GM18520 (cell line): ENCODE measurements around the gene MORN1.
"Not testable (repeated sequence)": the region's sequence is repeated elsewhere in the genome, so short reads cannot be mapped to it uniquely, and the experiment has no call there.

Source experiments
- ATAC-seq: cut with Tn5 transposase; IDR thresholded peaks from one replicate; pipeline ENCODE4 v1.9.1; 2021; ENCODE audit not compliant: unreplicated experiment

Gene MORN1

GRCh38 chr1:2297246-2298011 lies 93.9 kb downstream of the MORN1 start:
- ATAC-seq: no peak

DNA sequence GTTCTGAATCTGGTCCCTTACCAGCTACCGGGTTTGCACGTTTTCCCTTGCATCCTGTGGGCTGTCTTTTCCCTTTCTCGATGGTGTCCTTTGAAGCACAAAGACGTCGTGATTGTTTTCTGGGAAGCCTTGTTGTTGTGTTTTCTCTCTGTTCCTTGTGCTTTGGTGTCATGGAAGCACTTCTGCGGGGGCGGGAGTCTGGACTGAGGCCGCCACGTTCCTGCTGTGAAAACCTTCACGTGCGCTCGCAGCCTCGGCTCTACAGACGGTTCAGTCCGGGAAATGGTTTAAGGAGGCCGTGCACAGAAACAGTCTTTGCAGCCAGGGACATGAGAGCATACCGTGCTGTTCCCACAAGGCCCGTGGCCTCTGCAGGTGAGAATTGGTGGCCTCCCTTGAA lies 94.7 kb downstream of the MORN1 start:
- ATAC-seq: no peak

DNA sequence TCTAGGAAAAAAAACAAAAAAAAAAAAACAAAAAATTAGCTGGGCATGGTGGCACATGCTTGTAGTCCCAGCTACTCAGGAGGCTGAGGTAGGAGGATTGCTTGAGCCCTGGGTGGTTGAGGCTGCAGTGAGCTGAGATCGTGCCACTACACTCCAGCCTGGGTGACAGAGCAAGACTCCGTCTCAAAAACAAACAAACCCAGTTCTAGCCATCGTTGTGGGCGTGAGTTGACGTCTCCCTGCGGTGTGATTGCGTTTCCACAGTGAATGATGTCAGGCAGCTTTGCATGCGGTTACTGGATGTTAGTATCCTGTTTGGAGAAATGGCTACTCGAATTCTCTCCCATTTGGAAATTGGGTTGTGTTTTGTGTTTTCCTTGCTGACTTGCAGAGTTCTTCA lies 95.1 kb downstream of the MORN1 start:
- not testable (repeated sequence) for ATAC-seq

- no peak for ATAC-seq
Observed at GRCh38 chr1:2295526-2295925, 95.8 kb downstream of the MORN1 start.

- ATAC-seq: no peak
Observed at GRCh38 chr1:2294725-2295078, 96.7 kb downstream of the MORN1 start.

DNA sequence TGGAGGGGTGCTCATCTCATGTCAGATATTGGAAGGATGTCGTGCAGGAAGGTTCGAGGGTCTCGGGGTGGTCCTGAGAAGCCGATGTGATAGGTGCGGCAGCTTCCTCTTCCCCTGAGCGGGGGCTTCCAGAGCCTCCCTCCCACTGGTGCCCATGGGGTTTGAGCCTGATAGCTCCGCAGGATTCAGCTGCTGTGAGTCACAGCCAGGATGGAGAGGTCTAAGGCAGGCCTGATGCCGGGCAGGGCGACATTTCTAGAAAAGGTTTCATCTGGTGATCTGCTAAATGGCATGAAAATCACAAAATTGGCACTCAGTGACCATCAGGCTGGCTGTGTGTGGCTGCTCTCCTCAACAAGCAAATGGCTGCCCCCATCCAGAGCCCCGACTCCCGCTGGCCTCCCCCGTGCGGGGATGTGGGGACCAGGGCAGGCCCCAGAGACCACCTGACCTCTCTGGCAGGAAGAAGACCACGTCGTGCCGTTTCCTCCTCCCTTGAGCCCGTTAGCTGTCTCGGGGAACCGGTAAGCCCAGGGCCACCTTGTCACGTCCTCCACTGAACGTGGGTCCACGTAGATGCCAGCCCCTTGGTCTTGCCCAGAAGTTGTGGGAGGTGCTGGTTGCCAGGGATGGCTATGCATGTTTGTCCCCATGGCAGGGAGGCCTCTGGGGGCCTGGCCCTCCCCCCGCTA lies 97.2 kb downstream of the MORN1 start:
- no peak for ATAC-seq

- no peak for ATAC-seq
Observed at GRCh38 chr1:2292725-2293450, 98.5 kb downstream of the MORN1 start.

DNA sequence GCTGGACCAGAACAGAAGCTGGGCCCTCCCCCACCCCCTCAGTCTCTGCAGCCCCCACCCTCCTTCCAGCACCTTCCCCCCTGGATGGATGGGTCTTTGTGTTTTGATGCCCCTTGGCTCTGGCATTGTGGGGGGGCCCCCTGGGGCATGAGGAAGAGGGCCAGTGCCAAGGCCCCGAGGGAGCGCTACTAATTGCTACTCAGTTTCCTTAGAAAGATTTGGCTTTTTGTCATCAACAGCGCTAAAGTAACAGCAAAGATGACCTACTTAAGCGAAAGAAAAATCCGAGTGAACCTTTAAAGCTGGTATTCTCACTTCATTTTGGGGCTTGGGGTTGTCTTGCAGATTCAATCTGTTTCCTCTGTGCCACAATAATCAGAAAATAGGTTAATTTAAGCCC lies 99.8 kb downstream of the MORN1 start:
- no peak for ATAC-seq

- no peak for ATAC-seq
Observed at GRCh38 chr1:2290595-2291510, 100.5 kb downstream of the MORN1 start.

DNA sequence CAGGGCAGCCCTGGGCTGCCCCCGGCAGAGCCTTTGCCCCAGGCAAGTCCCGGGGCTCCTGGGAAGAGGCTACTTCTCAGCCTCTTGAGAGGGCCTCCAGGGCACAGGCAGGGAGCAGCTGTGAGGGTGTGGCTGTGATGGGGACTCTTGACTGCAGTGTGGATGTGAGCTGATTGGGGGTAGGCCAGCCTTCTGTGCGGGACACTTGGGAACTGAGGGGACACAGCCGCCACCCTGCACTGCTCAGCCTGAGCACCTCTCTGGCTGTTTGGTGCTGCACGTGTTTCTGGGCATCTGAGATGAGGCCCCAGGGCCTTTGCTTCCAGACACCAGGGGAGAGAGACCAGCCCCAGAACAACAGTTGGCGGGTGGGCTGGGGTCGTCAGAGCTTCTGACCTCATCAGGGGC lies 101.2 kb downstream of the MORN1 start:
- ATAC-seq: no peak

DNA sequence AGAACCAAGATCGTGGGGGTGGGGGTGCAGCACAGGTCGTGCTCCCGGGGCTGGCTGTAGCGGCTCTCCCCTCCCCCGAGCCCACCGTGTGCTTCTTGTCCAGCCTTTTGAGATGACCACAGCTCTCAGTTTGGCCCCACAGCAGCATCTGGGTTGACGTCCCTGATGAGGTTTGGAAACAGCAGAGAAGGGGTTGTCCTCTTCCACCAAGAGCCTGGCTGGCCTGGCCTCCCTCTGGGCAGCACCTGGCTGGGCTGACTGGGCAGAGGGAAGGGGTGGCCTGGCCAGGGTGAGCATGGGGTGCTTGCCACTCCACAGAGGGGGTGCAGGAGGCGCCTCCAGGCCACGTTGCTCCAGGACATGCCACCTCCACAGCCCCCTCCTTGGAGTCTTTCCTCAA lies 101.7 kb downstream of the MORN1 start:
- ATAC-seq: no peak

DNA sequence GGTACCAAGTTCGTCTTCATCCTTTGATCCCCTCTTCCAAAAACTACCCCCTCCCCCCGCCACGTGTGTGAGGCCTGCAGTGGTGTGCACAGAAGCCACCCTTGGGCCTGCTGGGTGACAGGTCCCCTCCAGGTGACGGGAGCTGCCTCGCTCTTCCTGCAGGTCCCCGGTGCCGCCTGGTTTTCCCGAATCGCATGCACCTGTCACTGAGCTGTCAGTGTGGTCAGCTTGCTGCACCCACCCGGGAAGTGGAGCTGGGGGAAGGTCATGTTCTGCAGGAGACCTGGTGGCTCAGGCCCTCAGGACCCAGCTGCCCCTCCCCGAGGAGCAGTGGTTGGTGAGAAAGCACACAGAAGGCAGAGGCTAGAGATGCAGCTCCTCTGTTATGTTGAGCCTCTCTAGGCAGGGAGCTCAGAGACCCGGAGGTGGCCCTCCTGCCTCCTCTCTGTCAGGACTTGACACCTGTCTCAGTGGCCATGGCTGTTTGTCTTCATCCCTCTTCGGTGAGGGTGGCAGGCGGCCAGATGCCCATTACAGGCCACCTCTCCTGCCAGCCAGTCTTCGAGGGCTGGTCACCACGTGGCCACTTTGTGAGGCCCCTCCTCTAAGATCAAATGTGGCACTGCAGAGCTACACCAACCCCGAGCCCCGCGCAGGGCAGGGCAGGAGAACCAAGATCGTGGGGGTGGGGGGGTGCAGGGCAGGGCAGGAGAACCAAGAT lies 102.4 kb downstream of the MORN1 start:
- no peak for ATAC-seq

GRCh38 chr1:2288311-2288710 lies 103.0 kb downstream of the MORN1 start:
- no peak for ATAC-seq

- no peak for ATAC-seq
Observed at GRCh38 chr1:2287649-2288048, 103.7 kb downstream of the MORN1 start.

DNA sequence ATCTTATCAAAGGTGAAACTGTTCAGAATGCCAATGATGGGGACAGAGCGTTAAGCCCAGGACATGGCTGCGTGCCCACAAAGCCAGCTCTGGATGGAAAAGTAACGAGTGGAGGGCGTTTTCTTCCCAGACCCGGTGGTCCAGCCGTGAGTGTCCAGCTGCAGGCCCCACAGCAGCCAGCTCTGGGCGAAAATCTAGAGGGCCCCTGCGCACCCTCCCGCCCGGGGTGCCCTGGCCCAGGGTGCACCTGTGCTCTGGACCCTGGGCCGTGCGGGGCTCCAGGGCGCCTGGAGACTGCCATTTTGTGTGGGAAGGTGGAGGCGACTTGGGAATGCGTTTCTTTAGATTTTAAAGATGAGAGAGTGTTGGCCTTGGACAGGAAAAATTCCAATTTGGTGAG lies 104.4 kb downstream of the MORN1 start:
- no peak for ATAC-seq

DNA sequence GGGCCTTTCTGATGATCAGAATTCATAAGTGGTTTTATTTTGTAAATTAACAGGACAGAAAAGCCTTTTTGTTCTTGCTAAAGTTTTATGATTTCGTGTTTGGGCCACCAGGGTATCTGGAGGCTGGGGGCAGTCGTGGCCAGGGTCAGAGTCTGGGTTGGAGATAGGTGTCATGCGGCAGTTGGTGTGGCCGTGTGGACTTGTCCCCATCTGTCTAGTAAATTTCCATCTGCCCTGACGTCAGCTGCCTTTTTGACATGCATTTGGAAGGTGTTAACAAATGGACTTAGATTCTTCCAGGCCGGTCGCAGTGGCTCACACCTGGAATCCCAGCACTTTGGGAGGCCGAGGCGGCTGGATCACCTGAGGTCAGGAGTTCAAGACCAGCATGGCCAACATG lies 106.4 kb downstream of the MORN1 start:
- ATAC-seq: no peak

DNA sequence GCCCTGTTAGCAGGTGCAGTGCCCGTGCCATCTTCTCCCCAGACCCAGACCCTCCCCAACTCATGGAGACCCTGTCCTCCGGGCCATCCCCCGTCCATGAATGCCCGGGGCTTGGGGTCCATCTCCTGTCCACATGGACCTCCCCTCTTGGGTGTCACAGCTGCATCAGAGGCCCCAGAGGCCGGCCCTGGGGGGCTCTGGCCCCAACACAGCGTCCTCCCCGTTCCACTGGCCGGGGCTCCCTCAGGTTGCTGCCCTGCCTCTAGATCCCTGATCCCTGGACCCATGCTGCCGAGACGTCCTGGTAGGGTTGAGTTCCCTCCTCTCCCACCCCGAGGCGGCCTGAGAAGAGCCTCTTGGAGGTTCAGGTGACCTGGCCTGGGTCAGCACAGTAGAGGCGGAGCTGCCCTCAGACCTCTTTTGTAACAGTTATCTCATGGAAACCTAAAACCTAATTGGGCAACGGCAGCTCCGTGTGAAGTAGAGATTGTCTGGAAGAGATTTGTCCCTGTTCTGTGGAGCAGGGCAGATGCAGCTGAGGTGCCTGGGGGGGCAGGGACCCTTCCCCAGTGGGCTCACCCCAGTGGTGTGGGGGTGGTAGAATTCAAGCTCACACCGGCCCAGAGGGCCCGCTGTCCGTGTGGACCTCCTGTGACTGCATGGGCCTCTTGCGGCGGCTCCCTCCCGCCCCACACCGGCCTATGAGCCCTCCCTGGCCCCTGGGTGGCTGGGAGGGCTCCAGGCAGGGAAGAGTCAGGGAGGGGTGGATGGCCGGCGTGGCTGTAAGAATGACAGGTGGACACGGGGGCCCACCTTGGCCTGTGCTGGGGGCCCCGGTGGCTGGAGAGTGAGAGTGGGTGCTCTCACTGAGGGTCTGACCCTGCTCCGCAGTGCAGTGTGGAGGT lies 107.1 kb downstream of the MORN1 start:
- no peak for ATAC-seq

GRCh38 chr1:2283371-2283990 lies 107.9 kb downstream of the MORN1 start:
- no peak for ATAC-seq
